GM18508 (cell line): ENCODE results near the gene CNPY2.
"Not testable (repeated sequence)": the region's sequence is repeated elsewhere in the genome, so short reads cannot be mapped to it uniquely, and the experiment has no call there.

Experiments used
- ATAC-seq: cut with Tn5 transposase; IDR thresholded peaks from one replicate; pipeline ENCODE4 v1.9.1; 2021; ENCODE audit warnings: moderate number of reproducible peaks; ENCODE audit not compliant: insufficient read depth, unreplicated experiment

CNPY2 gene

GRCh38 chr12:56334490-56334793 is 18.7 kb upstream of the CNPY2 start:
- ATAC-seq = no peak

- peak; percentile 72 for ATAC-seq
Measured at GRCh38 chr12:56333679-56334489, 18.1 kb upstream of the CNPY2 start, which contains the start of gene PAN2. TSS of gene PAN2 (minus strand) at chr12:56334000. CDS start at chr12:56333094, 906 bp downstream.

GRCh38 chr12:56333197-56333678 is 17.4 kb upstream of the CNPY2 start:
- ATAC-seq = no peak

- no peak for ATAC-seq
Measured at GRCh38 chr12:56332512-56333196, 16.9 kb upstream of the CNPY2 start.

- no peak for ATAC-seq
Measured at GRCh38 chr12:56330936-56331490, 15.2 kb upstream of the CNPY2 start.

GRCh38 chr12:56326533-56326932 is 10.7 kb upstream of the CNPY2 start:
- no peak for ATAC-seq

GRCh38 chr12:56326126-56326525 is 10.3 kb upstream of the CNPY2 start:
- no peak for ATAC-seq

- no peak for ATAC-seq
Measured at GRCh38 chr12:56324206-56324605, 8.4 kb upstream of the CNPY2 start.

GRCh38 chr12:56321610-56322009 is 5.8 kb upstream of the CNPY2 start:
- not testable (repeated sequence) for ATAC-seq

GRCh38 chr12:56321027-56321426 is 5.2 kb upstream of the CNPY2 start:
- no peak for ATAC-seq

GRCh38 chr12:56317675-56318074 is 1.9 kb upstream of the CNPY2 start:
- ATAC-seq = no peak

- ATAC-seq = no peak
Measured at GRCh38 chr12:56315249-56315621, 553 bp downstream of the CNPY2 start.

- no peak for ATAC-seq
Measured at GRCh38 chr12:56311003-56311402, 4.8 kb downstream of the CNPY2 start.

GRCh38 chr12:56308714-56309113 is 7.1 kb downstream of the CNPY2 start:
- ATAC-seq = no peak

- ATAC-seq = no peak
Measured at GRCh38 chr12:56307221-56307965, 8.4 kb downstream of the CNPY2 start.

- ATAC-seq = no peak
Measured at GRCh38 chr12:56304872-56305590, 10.8 kb downstream of the CNPY2 start.

- no peak for ATAC-seq
Measured at GRCh38 chr12:56304276-56304675, 11.5 kb downstream of the CNPY2 start.

- no peak for ATAC-seq
Measured at GRCh38 chr12:56300644-56301464, 14.9 kb downstream of the CNPY2 start.
